Suprapubic skin (tissue), 4 donors: ENCODE measurements around the gene GSG1L.

Source experiments
- CTCF ChIP-seq, 2 donors: fragments of 200-600 bp in 1 of 2; fragments of 450-650 bp in 1 of 2; sonication (generic) in 1 of 2; IDR thresholded peaks; one replicate each; pipeline ENCODE4 v1.5.1; 2016 to 2019; ENCODE audit warnings: antibody characterized with exemption in 2 of 2, mild to moderate bottlenecking in 1 of 2, moderate library complexity in 1 of 2
- EP300 ChIP-seq: sonication (generic); formaldehyde crosslinking; IDR thresholded peaks from one replicate; pipeline ENCODE4 v1.6.1; 2017; ENCODE audit warnings: antibody characterized with exemption
- POLR2A ChIP-seq, 2 donors: fragments of 450-650 bp; IDR thresholded peaks; one replicate each; pipeline ENCODE4 v1.6.1; 2017; ENCODE audit warnings: antibody characterized with exemption in 2 of 2, mild to moderate bottlenecking in 2 of 2, moderate library complexity in 2 of 2
- POLR2AphosphoS5 ChIP-seq, 3 donors: sonication (generic); formaldehyde crosslinking; IDR thresholded peaks; one replicate each; pipeline ENCODE4 v1.6.1; 2017; ENCODE audit warnings: antibody characterized with exemption in 3 of 3

GRCh38 chr16:28105297-28105696, 41.8 kb upstream of the GSG1L start:
- TF ChIP-seq CTCF (IDR thresholded peaks at IDR 0.05) (no peak), POLR2AphosphoS5 (IDR thresholded peaks at IDR 0.05) (no peak), EP300 (no peak), POLR2A (IDR thresholded peaks at IDR 0.05) (no peak)
